NT2/D1 (cell line): ENCODE results near the gene PALB2.
"Not testable (repeated sequence)": the region's sequence is repeated elsewhere in the genome, so short reads cannot be mapped to it uniquely, and the experiment has no call there.

Experiments used
- DNase-seq: peaks from one replicate; pipeline ENCODE4 v3.0.0-alpha.2; 2011; ENCODE audit warnings: low read depth, low spot score
- H3K27me3 ChIP-seq: 2 replicates; pipeline ENCODE4 v1.6.0; 2011; ENCODE audit warnings: mild to moderate bottlenecking; ENCODE audit not compliant: insufficient read length, insufficient read depth
- H3K36me3 ChIP-seq: 2 replicates; pipeline ENCODE4 v1.6.1; 2011; ENCODE audit warnings: mild to moderate bottlenecking, low read length, mixed read lengths; ENCODE audit not compliant: insufficient read depth, insufficient read length
- H3K4me1 ChIP-seq: 2 replicates; pipeline ENCODE4 v1.5.1; 2011; ENCODE audit not compliant: insufficient read depth, insufficient read length
- H3K4me3 ChIP-seq: 2 replicates; pipeline ENCODE4 v1.5.1; 2011; ENCODE audit warnings: low read depth; ENCODE audit not compliant: insufficient read length
- H3K9ac ChIP-seq: 2 replicates; pipeline ENCODE4 v1.6.0; 2011; ENCODE audit warnings: low read depth; ENCODE audit not compliant: insufficient read length
- H3K9me3 ChIP-seq: 2 replicates; pipeline ENCODE4 v1.5.1; 2011; ENCODE audit warnings: mild to moderate bottlenecking, low read length; ENCODE audit not compliant: insufficient read depth
- SUZ12 ChIP-seq: IDR thresholded peaks from 2 replicates; pipeline ENCODE4 v1.6.1; 2011; ENCODE audit not compliant: insufficient read length, insufficient read depth; ENCODE audit errors: extremely low read depth
- YY1 ChIP-seq: IDR thresholded peaks from 2 replicates; pipeline ENCODE4 v1.6.1; 2011; ENCODE audit not compliant: insufficient read length, insufficient read depth
- ZNF274 ChIP-seq: IDR thresholded peaks from 2 replicates; pipeline ENCODE4 v1.6.1; 2011; ENCODE audit warnings: mild to moderate bottlenecking, low read depth, low read length

PALB2 gene

GRCh38 chr16:23590181-23590580 lies 50.9 kb downstream of the PALB2 start:
- Histone ChIP-seq H3K4me3 (no peak overlapping the region), H3K27me3 (no peaks in the 10 kb centered on the region), H3K4me1 (no peaks in the 10 kb centered on the region), H3K36me3 (peaks cover 95% of the 10 kb centered on the region), H3K9ac (no peak overlapping the region), H3K9me3 (no peaks in the 10 kb centered on the region)
- TF ChIP-seq SUZ12: no peak
- no peak for TF ChIP-seq YY1
- TF ChIP-seq ZNF274: no peak
- no peak for DNase-seq

DNA sequence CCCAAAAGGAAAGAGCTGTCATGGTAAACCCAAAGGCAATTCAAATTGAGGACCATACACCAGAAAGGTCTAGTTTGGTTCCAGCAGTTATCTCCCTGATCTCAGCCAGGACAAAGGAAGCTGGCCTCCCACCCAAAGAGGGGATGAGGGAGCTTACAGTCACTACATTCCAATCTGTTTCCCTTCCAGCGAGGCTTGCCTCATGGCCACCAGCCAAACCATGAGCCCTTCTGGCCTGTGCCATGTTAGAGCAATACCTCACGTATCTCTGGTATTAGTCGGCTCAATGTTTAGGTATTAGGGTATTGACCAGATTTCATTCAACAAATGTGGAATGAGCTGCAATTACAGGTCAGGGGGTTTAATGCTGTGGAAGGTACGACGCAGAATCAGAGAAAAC lies 53.4 kb downstream of the PALB2 start:
- Histone ChIP-seq H3K27me3 (no peaks in the 10 kb centered on the region), H3K4me3 (no peak overlapping the region), H3K9me3 (no peaks in the 10 kb centered on the region), H3K9ac (no peak overlapping the region), H3K4me1 (no peaks in the 10 kb centered on the region), H3K36me3 (peaks cover 86% of the 10 kb centered on the region)
- no peak for DNase-seq
- TF ChIP-seq YY1 (no peak), SUZ12 (no peak), ZNF274 (no peak)

GRCh38 chr16:23584186-23585076 lies 56.7 kb downstream of the PALB2 start:
- H3K9ac ChIP-seq: no peak overlapping the region
- H3K27me3 ChIP-seq: no peaks in the 10 kb centered on the region
- H3K4me3 ChIP-seq: no peak overlapping the region
- no peaks in the 10 kb centered on the region for H3K9me3 ChIP-seq
- peaks cover 84% of the 10 kb centered on the region for H3K36me3 ChIP-seq
- no peak for DNase-seq
- TF ChIP-seq SUZ12 (no peak), YY1 (no peak), ZNF274 (no peak)
- H3K4me1 ChIP-seq: no peaks in the 10 kb centered on the region

- peaks cover 82% of the 10 kb centered on the region for H3K36me3 ChIP-seq
- DNase-seq, H3K4me1 ChIP-seq, H3K9me3 ChIP-seq, H3K4me3 ChIP-seq, H3K27me3 ChIP-seq, H3K9ac ChIP-seq: not testable (repeated sequence)
These were observed 57.8 kb downstream of the PALB2 start for GRCh38 chr16:23583271-23583670.

- no peak for DNase-seq
- Histone ChIP-seq H3K4me1 (no peaks in the 10 kb centered on the region), H3K4me3 (no peak overlapping the region), H3K9me3 (no peaks in the 10 kb centered on the region), H3K9ac (no peak overlapping the region), H3K36me3 (peaks cover 74% of the 10 kb centered on the region), H3K27me3 (no peaks in the 10 kb centered on the region)
- TF ChIP-seq SUZ12: no peak
- no peak for TF ChIP-seq YY1
- TF ChIP-seq ZNF274: no peak
These were observed 59.3 kb downstream of the PALB2 start for GRCh38 chr16:23581764-23582163.

DNA sequence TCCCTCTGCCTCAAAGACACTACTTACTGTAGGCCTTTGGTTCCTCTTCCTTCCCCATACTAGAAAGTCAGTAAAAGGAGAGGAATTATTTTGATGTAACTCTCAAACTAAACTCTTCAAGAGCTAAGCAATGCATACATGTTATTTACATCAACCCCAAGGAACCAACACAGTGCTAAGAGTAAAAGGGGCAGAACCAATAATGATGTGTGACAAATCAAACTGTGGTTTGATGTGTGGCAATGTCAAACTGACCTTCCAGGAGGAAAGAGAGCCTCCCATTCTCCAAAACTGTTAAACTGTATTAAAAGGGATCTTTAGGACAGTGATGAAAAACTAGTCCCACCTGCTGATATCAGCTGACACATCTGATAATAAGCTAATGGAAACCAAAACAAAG lies 60.7 kb downstream of the PALB2 start:
- TF ChIP-seq SUZ12: no peak
- TF ChIP-seq ZNF274: no peak
- TF ChIP-seq YY1: no peak
- Histone ChIP-seq H3K36me3 (peaks cover 74% of the 10 kb centered on the region), H3K9me3 (no peaks in the 10 kb centered on the region), H3K4me3 (no peak overlapping the region), H3K27me3 (no peaks in the 10 kb centered on the region), H3K9ac (no peak overlapping the region), H3K4me1 (no peaks in the 10 kb centered on the region)
- DNase-seq: no peak

DNA sequence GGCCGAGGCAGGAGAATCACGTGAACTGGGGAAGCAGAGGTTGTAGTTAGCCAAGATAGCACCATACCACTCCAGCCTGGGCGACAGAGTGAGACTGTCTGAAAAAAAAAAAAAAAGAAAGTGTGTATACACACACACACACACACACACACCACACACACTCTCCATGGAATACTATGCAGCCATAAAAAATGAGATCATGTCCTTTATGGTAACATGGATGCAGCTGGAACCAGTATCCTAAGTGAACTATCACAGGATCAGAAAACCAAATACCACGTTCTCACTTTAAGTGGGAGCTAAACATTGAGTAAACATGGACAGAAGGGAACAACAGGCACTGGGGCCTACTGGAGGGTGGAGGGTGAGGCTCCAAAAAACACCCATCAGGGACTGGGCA lies 61.7 kb downstream of the PALB2 start:
- no peak for DNase-seq
- H3K36me3 ChIP-seq: peaks cover 74% of the 10 kb centered on the region
- no peak overlapping the region for H3K4me3 ChIP-seq
- no peaks in the 10 kb centered on the region for H3K27me3 ChIP-seq
- H3K9me3 ChIP-seq: no peaks in the 10 kb centered on the region
- TF ChIP-seq ZNF274 (no peak), YY1 (no peak), SUZ12 (no peak)
- no peaks in the 10 kb centered on the region for H3K4me1 ChIP-seq
- no peak overlapping the region for H3K9ac ChIP-seq
